Fibroblast of lung (primary cell): ENCODE measurements around the gene OPALIN. TPM values are rescaled to one million over a fixed set of nuclear protein-coding genes. Genes with fewer than 3 reads are reported as not detected.

Experiments used
- DNase-seq, 2 donors: peaks; one replicate each; pipeline versions ENCODE4 v3.0.0 to v3.0.0-alpha.2; 2010; ENCODE audit warnings: low read depth in 2 of 2
- H2AFZ ChIP-seq: 2 replicates; pipeline ENCODE4 v1.5.1; 2012; ENCODE audit warnings: low read length, control low read depth, inconsistent platforms
- H3K27ac ChIP-seq: 2 replicates; pipeline ENCODE4 v1.5.1; 2011; ENCODE audit warnings: low read length, control low read depth; ENCODE audit not compliant: insufficient read depth
- H3K27me3 ChIP-seq: 2 replicates; pipeline ENCODE4 v1.5.1; 2011; ENCODE audit warnings: mild to moderate bottlenecking, low read length; ENCODE audit not compliant: control insufficient read depth, insufficient read depth
- H3K36me3 ChIP-seq: 2 replicates; pipeline ENCODE4 v1.5.1; 2011; ENCODE audit warnings: low read length; ENCODE audit not compliant: control insufficient read depth, insufficient read depth
- H3K4me1 ChIP-seq: 2 replicates; pipeline ENCODE4 v1.5.1; 2011; ENCODE audit warnings: low read length; ENCODE audit not compliant: control insufficient read depth, insufficient read depth; ENCODE audit errors: extremely low read depth
- H3K4me2 ChIP-seq: 2 replicates; pipeline ENCODE4 v1.5.1; 2011; ENCODE audit warnings: low read length, control low read depth; ENCODE audit not compliant: insufficient read depth; ENCODE audit errors: extremely low read depth
- H3K4me3 ChIP-seq, 4 experiments: fragments of 200-600 bp in 1 of 4; sonication (generic) in 1 of 4; replicated peaks in 1 of 4; 2 replicates each; pipeline ENCODE4 v1.5.1; 2011 to 2016; ENCODE audit warnings: low read length in 4 of 4, low read depth in 3 of 4, mild to moderate bottlenecking in 3 of 4, control low read depth in 2 of 4, inconsistent platforms in 1 of 4, mixed read lengths in 1 of 4; ENCODE audit not compliant: insufficient read depth in 1 of 4; ENCODE audit errors: control extremely low read depth in 1 of 4
- H3K79me2 ChIP-seq: 2 replicates; pipeline ENCODE4 v1.5.1; 2012; ENCODE audit warnings: mild to moderate bottlenecking, low read length, inconsistent platforms; ENCODE audit not compliant: control insufficient read depth, insufficient read depth
- H3K9ac ChIP-seq: 2 replicates; pipeline ENCODE4 v1.5.1; 2011; ENCODE audit warnings: mild to moderate bottlenecking, low read length, control low read depth; ENCODE audit not compliant: insufficient read depth
- H3K9me3 ChIP-seq: 2 replicates; pipeline ENCODE4 v1.5.1; 2012; ENCODE audit warnings: low read depth, low read length; ENCODE audit not compliant: control insufficient read depth, insufficient read depth
- H4K20me1 ChIP-seq: 2 replicates; pipeline ENCODE4 v1.5.1; 2011; ENCODE audit warnings: low read length; ENCODE audit not compliant: control insufficient read depth, insufficient read depth; ENCODE audit errors: extremely low read depth
- EZH2 ChIP-seq: IDR thresholded peaks from 2 replicates; pipeline ENCODE4 v1.5.1; 2012; ENCODE audit warnings: low read length, control low read depth, mild to moderate bottlenecking; ENCODE audit errors: missing control alignments
- polyA plus RNA-seq, 2 donors: library from polyadenylated mRNA; depleted of rRNA in 1 of 2; stranded (reverse) in 1 of 2; unstranded in 1 of 2; fragments of >200 nt; gene quantifications; 2 replicates each; pipeline ENCODE4 v1.2.1, GENCODE V29; 2011 to 2012; ENCODE audit warnings: missing spikeins in 1 of 2
- total RNA-seq: library from RNA; depleted of rRNA; stranded (reverse); fragments of >200 nt; gene quantifications from 2 replicates; pipeline ENCODE4 v1.2.1, GENCODE V29; 2014
- TF ChIP-seq, protein P1 (sequence below), 2 donors: IDR thresholded peaks in 1 of 2; conservative IDR thresholded peaks in 1 of 2; 1 replicate in 1 of 2; 2 replicates in 1 of 2; pipeline ENCODE4 v1.5.1; 2011 to 2012; ENCODE audit warnings: low read length in 2 of 2, control low read depth in 1 of 2, inconsistent platforms in 1 of 2, low read depth in 1 of 2, mild to moderate bottlenecking in 1 of 2

The OPALIN gene
- total and polyA plus RNA-seq, 2 donors (not counting 1 experiment from before 2014, with no cell fraction given), result not detected

DNA sequence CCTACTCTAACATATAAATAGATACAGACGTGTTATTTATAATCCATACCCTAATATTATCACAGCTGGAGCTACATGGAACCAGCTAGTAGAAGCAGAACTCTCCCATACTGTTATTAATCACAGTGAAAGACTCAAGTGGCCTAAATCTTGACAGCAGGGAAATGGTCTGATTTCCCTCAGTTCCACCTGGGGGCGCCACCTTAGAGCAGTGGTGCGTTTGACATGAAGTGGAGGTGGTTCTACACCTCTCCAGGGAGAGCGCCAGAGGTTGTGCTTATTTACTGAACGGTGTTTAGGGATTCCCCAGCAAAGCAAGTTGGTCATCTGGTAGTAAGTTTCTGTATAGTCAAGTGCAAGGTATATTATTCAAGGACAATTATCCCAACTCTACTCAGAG lies 37.0 kb downstream of the OPALIN start:
- no peak overlapping the region for H3K4me2 ChIP-seq
- H3K4me3 ChIP-seq, result no peak overlapping the region
- DNase-seq, result no peak
- no peaks in the 10 kb centered on the region for H3K9me3 ChIP-seq
- H2AFZ ChIP-seq, result no peak overlapping the region
- H3K27me3 ChIP-seq, result no peaks in the 10 kb centered on the region
- H3K79me2 ChIP-seq, result no peaks in the 10 kb centered on the region
- TF ChIP-seq, protein P1, sequence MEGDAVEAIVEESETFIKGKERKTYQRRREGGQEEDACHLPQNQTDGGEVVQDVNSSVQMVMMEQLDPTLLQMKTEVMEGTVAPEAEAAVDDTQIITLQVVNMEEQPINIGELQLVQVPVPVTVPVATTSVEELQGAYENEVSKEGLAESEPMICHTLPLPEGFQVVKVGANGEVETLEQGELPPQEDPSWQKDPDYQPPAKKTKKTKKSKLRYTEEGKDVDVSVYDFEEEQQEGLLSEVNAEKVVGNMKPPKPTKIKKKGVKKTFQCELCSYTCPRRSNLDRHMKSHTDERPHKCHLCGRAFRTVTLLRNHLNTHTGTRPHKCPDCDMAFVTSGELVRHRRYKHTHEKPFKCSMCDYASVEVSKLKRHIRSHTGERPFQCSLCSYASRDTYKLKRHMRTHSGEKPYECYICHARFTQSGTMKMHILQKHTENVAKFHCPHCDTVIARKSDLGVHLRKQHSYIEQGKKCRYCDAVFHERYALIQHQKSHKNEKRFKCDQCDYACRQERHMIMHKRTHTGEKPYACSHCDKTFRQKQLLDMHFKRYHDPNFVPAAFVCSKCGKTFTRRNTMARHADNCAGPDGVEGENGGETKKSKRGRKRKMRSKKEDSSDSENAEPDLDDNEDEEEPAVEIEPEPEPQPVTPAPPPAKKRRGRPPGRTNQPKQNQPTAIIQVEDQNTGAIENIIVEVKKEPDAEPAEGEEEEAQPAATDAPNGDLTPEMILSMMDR (conservative IDR thresholded peaks at IDR 0.05 in 1 of 2, IDR thresholded peaks at IDR 0.05 in 1 of 2; ENCODE audit: low read depth in 1 of 2, low read length in 2 of 2), result no peak
- no peak for TF ChIP-seq EZH2
- H3K36me3 ChIP-seq, result no peaks in the 10 kb centered on the region
- no peak overlapping the region for H3K27ac ChIP-seq
- no peaks in the 10 kb centered on the region for H3K4me1 ChIP-seq
- no peaks in the 10 kb centered on the region for H4K20me1 ChIP-seq
- no peak overlapping the region for H3K9ac ChIP-seq

DNA sequence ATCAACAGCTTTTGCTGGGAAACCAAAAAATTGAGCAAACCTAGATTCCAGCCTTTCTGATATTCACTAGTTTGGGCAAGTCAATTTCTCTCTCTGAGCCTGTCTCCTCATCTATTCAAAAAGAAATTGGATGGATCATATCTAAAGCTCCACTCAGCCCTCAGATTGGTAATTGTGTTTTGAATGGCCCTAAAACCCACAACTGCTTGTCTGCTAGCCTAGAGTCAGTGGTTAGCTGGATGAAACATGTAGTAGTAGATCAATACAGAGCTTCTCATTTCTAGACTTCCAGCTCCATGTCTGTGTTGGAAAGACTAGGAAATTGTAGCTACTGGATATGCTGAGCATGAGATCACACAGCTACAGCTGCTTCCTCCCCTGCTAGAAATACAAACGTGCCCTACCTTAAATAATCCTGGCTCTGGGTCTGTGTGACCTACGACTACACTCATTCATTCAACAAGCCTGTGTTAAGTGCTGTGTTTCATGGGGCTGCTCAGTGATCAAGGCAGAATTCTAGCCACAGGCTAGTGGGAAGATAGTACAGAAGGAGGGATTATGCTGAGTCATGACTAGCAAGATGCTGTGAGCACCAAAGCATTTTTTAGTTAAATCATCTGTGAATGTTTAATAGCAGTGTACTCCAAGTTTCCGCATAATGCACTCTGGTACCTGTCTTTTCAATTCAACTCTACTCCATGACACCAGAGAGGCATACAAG lies 38.9 kb downstream of the OPALIN start:
- Histone ChIP-seq H2AFZ (no peak overlapping the region), H3K4me3 (no peak overlapping the region), H3K36me3 (no peaks in the 10 kb centered on the region), H3K27me3 (no peaks in the 10 kb centered on the region), H3K4me1 (no peaks in the 10 kb centered on the region), H3K9ac (no peak overlapping the region), H3K9me3 (no peaks in the 10 kb centered on the region), H3K79me2 (no peaks in the 10 kb centered on the region), H3K27ac (no peak overlapping the region), H3K4me2 (no peak overlapping the region), H4K20me1 (no peaks in the 10 kb centered on the region)
- peak in 1 of 2 donors; percentile 3 for DNase-seq
- TF ChIP-seq, protein P1 (conservative IDR thresholded peaks at IDR 0.05 in 1 of 2, IDR thresholded peaks at IDR 0.05 in 1 of 2; ENCODE audit: low read depth in 1 of 2, low read length in 2 of 2), result no peak
- no peak for TF ChIP-seq EZH2

DNA sequence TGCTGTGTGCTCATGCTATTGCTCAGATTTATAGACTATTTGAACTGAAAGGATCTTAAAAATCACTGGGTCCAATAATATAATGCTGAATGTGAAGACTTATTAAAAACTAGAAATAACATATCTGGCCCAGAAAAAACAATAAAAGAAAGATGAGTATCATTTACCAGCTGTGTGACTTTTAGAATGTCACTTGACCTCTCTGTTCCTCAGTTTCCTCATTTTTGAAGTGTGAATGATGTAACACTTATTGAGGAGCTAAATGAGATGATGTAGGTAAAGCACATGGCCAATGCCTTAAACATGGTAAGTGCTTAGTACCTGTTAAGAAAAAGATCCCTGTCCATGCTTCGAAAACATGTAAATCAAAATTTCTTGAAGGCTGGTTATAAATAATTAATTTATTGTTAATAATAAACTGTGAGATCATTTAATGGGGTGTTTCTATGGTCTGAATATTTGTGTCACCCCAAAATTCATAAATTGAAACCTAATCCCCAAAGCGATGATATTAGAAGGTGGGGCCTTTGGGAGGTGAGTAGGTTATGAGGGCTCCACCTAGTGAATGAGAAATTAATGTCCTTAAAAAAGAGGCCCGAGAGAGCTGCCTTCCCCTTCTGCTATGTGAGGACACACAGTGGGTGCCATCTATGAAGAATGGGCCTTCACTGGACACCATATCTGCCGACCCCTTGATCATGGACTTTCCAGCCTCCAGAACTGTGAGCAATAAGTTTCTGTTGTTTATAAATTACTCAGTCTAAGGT lies 41.6 kb downstream of the OPALIN start:
- TF ChIP-seq EZH2, result no peak
- TF ChIP-seq, protein P1 (conservative IDR thresholded peaks at IDR 0.05 in 1 of 2, IDR thresholded peaks at IDR 0.05 in 1 of 2; ENCODE audit: low read depth in 1 of 2, low read length in 2 of 2), result no peak
- no peak overlapping the region for H3K4me3 ChIP-seq
- no peak for DNase-seq
- no peaks in the 10 kb centered on the region for H3K36me3 ChIP-seq
- H2AFZ ChIP-seq, result no peak overlapping the region
- no peaks in the 10 kb centered on the region for H4K20me1 ChIP-seq
- H3K9me3 ChIP-seq, result no peaks in the 10 kb centered on the region
- no peaks in the 10 kb centered on the region for H3K27me3 ChIP-seq
- H3K27ac ChIP-seq, result no peak overlapping the region
- no peaks in the 10 kb centered on the region for H3K79me2 ChIP-seq
- no peak overlapping the region for H3K9ac ChIP-seq
- H3K4me1 ChIP-seq, result no peaks in the 10 kb centered on the region
- no peak overlapping the region for H3K4me2 ChIP-seq
